ACC112 (cell line): Measurements from ENCODE around the gene MYD88.

ENCODE experiments used
- H2AFZ ChIP-seq: fragments of 200-600 bp; sonication (generic); one replicate; pipeline ENCODE4 v1.6.0; 2017; ENCODE audit warnings: antibody characterized with exemption, low read length; ENCODE audit not compliant: unreplicated experiment
- H3K27ac ChIP-seq: fragments of 200-600 bp; sonication (generic); 2 replicates; pipeline ENCODE4 v1.5.1; 2014; ENCODE audit warnings: low read depth, mild to moderate bottlenecking, antibody characterized with exemption, low read length, moderate library complexity
- H3K27me3 ChIP-seq: fragments of 200-600 bp; sonication (generic); 2 replicates; pipeline ENCODE4 v1.6.1; 2014; ENCODE audit warnings: mild to moderate bottlenecking, antibody characterized with exemption, low read length, moderate library complexity, mixed read lengths; ENCODE audit not compliant: insufficient read depth
- H3K36me3 ChIP-seq: fragments of 200-600 bp; sonication (generic); 2 replicates; pipeline ENCODE4 v1.6.1; 2016; ENCODE audit warnings: mild to moderate bottlenecking, antibody characterized with exemption, low read length, moderate library complexity, mixed read lengths; ENCODE audit not compliant: insufficient read depth
- H3K4me1 ChIP-seq: fragments of 200-600 bp; sonication (generic); one replicate; pipeline ENCODE4 v1.6.1; 2016; ENCODE audit warnings: low read length, mixed read lengths; ENCODE audit not compliant: insufficient read depth, unreplicated experiment, control insufficient read depth
- H3K4me3 ChIP-seq: fragments of 200-600 bp; sonication (generic); 2 replicates; pipeline ENCODE4 v1.5.1; 2014; ENCODE audit warnings: mild to moderate bottlenecking, low read depth, low read length
- H3K79me2 ChIP-seq: fragments of 200-600 bp; sonication (generic); one replicate; pipeline ENCODE4 v1.6.0; 2016; ENCODE audit warnings: low read length; ENCODE audit not compliant: control insufficient read depth, unreplicated experiment, insufficient read depth

Gene MYD88

DNA sequence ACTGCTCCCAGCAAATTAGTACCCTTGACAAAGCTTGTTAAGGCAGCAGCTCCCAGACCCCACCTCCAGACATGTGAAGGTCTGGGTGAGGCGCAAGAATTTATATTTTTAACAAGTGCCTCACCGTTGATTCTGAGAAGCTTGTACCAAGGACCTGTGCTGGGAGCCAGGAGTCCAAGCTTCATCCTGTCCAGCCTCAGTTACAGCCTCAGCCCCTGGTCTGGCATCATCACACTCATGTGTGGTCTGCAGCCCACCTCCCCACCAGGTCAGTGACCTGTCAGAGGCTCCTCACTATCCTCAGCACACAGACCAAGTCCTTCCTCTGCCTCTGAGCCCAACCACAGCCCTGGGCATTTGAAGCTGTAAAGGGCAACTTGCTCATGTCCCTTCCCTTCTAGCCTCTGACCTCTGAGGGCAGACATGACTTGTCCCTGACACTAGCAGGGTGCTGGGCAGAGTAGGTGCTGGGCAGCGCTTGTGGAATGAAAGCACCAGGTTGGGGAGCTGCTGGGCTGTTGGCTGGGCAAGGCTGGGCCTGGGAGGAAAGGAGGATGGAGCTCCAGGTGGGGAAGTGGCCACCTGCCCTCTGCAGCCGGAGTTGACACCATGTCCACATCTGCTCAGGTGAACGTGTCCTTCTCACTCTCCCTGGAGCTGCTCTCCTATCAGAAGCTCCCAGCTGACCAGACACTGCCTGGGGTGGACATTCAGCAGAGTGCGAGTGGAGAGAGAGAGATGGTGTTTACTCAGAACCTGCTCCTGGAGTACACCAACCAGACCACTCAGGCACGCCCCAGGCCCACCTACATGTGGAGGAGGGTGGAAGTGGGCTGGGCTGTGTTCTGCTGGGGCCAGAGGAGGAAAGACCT is 18.4 kb upstream of the MYD88 start:
- H2AFZ ChIP-seq = no peak overlapping the region
- H3K27me3 ChIP-seq = no peaks in the 10 kb centered on the region
- H3K4me1 ChIP-seq = no peaks in the 10 kb centered on the region
- no peak overlapping the region for H3K27ac ChIP-seq
- H3K79me2 ChIP-seq = no peaks in the 10 kb centered on the region
- H3K36me3 ChIP-seq = peaks cover 4% of the 10 kb centered on the region; the same call in 1 of the 2 replicates
- H3K4me3 ChIP-seq = no peak overlapping the region

DNA sequence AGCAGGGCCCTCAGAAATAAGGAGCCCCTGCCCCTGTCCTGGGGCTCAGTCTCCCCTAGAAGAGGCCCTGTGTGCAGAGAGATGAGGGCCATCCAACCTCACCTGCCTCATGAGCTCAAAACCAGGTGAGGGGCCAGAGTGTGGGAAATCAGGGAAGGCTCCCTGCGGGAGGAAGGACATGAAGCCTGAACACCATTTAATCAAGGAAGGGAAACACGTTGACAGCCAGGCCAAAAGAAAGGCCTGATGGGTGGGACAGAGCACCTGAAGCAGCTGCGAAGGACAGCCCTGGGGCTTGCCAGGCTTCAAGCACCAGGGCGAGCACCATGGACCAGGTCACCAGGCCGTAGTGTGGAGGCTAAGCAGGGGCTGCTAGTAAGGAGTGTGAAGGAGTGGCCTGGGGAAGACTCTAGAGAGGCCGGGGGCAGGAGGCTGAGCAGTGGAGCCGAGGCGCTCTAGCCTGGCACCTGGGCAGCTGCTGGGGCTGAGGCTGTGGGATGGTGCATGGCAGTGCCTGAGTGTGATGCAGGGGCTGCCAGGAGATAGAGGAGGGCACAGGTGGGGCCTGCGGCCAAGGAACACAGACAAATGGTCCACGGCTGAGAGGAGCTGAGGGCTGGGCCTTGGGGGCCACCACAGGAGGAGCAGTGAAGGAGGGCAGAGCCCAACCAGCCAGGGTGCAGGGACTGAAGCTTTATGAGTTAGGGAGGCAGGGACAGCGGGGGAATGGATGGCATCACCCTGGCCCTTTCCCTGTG is 17.6 kb upstream of the MYD88 start:
- H3K4me1 ChIP-seq = no peaks in the 10 kb centered on the region
- H3K36me3 ChIP-seq = peaks cover 4% of the 10 kb centered on the region; the same call in 1 of the 2 replicates
- H3K27me3 ChIP-seq = no peaks in the 10 kb centered on the region
- no peak overlapping the region for H3K4me3 ChIP-seq
- no peak overlapping the region for H3K27ac ChIP-seq
- no peak overlapping the region for H2AFZ ChIP-seq
- no peaks in the 10 kb centered on the region for H3K79me2 ChIP-seq

DNA sequence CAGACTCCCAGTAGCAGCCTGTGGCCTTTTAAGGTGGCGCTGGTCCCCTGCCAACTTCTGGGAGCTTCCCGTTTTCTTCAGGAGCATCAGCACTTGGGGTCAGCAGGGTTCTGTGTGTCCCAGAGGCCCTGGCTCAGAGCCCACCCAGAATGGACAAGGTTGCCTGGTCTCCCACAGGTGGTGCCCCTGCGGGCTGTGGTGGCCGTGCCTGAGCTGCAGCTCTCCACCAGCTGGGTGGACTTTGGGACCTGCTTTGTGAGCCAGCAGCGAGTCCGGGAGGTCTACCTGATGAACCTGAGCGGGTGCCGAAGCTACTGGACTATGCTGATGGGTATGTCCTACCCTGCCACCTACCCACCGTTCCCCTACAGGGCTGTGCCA is 17.0 kb upstream of the MYD88 start:
- no peaks in the 10 kb centered on the region for H3K79me2 ChIP-seq
- H3K27me3 ChIP-seq = no peaks in the 10 kb centered on the region
- H2AFZ ChIP-seq = no peak overlapping the region
- H3K36me3 ChIP-seq = peaks cover 4% of the 10 kb centered on the region; the same call in 1 of the 2 replicates
- H3K4me3 ChIP-seq = no peak overlapping the region
- H3K27ac ChIP-seq = no peak overlapping the region
- no peaks in the 10 kb centered on the region for H3K4me1 ChIP-seq

DNA sequence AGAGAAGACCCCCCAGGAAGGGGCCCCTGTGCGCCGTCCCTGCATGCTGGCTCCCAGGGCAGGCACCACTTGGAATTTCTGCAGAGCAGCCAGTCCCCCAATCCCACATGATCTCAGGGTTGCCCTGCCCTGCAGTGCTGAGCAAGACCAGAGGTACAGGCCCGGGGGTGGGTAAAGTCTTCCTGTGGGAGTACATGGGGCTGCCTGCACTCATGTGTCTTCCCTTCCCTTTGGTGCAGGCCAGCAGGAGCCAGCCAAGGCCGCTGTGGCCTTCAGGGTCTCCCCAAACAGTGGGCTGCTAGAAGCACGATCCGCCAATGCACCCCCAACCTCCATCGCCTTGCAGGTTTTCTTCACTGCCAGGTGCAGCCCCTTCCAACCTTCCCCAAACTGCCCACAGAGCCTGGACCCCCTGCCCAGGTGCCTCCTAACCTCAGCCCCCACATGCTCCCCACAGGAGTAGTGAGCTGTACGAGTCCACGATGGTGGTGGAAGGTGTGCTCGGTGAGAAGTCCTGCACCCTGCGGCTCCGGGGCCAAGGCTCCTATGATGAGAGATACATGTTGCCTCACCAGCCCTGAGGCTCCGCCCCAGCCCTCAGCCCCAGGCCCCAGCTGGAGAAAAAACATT is 16.5 kb upstream of the MYD88 start:
- H3K36me3 ChIP-seq = peaks cover 4% of the 10 kb centered on the region; the same call in 1 of the 2 replicates

DNA sequence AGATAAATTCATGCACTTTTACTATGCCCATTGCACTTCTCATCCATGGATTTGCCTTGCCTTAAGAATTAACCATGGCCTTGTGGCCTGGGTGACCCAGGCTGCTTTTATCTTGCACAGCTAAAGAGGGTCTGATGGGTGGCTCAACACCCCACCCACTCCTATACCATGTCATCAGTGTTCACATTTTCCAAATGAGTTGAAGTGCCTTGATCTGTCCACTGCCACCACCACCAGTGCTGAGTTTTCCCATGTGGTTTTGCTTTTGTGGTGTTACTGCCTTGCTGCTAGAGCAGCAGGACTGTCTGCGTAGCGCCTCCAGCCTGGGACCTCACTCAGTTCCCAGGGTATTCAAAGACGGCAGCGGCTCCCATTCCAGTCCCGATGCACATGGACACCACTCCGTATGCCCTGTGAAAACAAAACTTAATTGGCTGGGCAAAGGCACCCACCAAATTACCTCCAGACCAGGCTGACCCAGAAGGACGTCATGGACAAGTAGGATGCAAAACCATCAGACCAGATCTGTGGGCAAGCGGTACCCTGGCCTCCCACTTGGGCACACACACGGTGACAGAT is 15.7 kb upstream of the MYD88 start:
- Histone ChIP-seq H3K27me3 (no peaks in the 10 kb centered on the region), H3K4me3 (no peak overlapping the region), H3K27ac (no peak overlapping the region), H3K36me3 (peaks cover 4% of the 10 kb centered on the region; the same call in 1 of the 2 replicates), H3K79me2 (no peaks in the 10 kb centered on the region), H2AFZ (no peak overlapping the region), H3K4me1 (no peaks in the 10 kb centered on the region)

More for the DNA sequence above, 16.5 kb upstream of the MYD88 start:
- Histone ChIP-seq H3K27me3 (no peaks in the 10 kb centered on the region), H3K4me3 (no peak overlapping the region), H2AFZ (no peak overlapping the region), H3K4me1 (no peaks in the 10 kb centered on the region), H3K27ac (no peak overlapping the region), H3K79me2 (no peaks in the 10 kb centered on the region)

DNA sequence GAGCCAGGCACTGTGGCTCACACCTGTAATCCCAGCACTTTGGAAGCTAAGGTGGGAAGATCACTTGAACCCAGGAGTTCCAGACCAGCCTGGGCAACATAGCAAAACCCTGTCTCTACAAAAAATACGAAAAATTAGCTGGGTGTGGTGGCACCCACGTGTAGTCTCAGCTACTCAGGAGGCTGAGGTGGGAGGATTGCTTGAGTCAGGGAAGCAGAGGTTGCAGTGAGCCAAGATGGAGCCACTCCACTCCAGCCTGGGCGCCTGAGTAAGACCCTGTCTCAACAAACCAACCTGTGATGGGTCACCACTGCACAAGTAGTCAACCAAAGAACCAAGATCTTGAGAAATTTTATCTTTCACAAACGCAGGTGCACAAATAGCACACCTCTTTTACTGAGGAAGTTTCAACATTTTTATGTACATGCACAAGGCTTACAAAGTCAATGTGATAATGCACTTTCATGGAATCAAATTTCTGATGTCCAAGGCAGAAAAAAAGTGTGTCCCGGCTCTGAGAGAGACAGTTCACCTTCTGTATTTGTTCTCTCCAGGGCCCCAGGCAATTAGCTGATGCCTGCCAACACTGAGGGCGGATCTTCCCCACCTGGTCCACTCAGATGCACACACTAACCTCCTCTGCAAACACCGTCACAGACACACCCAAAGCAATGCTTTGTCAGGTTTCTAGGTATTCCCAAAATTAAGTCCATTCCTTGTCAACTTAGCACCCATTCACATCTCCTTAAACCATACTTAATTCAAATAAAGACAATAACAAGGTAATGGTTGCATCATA is 13.9 kb upstream of the MYD88 start:
- H3K79me2 ChIP-seq = no peaks in the 10 kb centered on the region
- H3K36me3 ChIP-seq = peaks cover 12% of the 10 kb centered on the region; the same call in 1 of the 2 replicates
- H3K27ac ChIP-seq = no peak overlapping the region

DNA sequence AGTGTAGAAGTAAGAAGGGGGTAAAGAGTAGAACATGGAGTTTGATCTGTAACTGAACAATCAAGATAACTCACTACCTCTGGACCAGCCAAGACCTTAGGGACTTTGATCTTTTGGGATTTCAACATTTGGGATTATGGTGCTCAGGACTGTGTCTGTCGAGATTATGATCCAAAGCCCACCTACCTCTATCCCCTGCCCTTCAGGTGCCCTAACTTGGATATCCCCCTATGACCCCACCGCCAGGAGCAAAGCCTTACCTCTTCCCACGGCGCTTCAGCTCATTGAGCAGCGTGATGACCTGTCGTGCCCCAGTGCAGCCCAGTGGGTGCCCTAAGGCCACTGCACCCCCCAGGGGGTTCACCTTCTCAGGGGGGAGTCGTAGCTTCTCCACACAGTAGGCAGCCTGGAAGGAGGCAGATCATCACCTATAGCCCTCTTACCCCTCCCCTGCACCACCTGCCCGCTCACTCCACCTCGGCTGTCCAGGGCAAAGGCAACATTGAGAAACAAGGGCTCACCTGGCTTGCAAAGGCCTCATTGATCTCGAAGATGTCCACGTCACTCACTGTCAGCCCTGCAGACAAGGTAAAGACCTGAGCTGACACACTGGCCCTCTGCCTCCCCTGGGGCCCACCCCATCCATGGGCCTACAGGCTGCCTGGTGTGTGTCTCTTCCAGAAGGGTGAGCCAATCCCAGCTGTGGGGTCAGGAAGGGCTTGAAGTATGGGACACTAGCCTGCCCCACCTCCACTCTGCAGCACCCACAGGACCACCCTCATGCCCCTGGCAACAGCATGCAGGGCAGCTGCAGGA is 12.9 kb upstream of the MYD88 start:
- Histone ChIP-seq H3K36me3 (peaks cover 12% of the 10 kb centered on the region; the same call in 1 of the 2 replicates), H3K27me3 (no peaks in the 10 kb centered on the region), H3K4me3 (no peak overlapping the region), H3K4me1 (no peaks in the 10 kb centered on the region), H3K79me2 (no peaks in the 10 kb centered on the region), H3K27ac (no peak overlapping the region), H2AFZ (no peak overlapping the region)

More for the DNA sequence above, 13.9 kb upstream of the MYD88 start:
- Histone ChIP-seq H3K27me3 (no peaks in the 10 kb centered on the region), H2AFZ (no peak overlapping the region), H3K4me1 (no peaks in the 10 kb centered on the region), H3K4me3 (no peak overlapping the region)

DNA sequence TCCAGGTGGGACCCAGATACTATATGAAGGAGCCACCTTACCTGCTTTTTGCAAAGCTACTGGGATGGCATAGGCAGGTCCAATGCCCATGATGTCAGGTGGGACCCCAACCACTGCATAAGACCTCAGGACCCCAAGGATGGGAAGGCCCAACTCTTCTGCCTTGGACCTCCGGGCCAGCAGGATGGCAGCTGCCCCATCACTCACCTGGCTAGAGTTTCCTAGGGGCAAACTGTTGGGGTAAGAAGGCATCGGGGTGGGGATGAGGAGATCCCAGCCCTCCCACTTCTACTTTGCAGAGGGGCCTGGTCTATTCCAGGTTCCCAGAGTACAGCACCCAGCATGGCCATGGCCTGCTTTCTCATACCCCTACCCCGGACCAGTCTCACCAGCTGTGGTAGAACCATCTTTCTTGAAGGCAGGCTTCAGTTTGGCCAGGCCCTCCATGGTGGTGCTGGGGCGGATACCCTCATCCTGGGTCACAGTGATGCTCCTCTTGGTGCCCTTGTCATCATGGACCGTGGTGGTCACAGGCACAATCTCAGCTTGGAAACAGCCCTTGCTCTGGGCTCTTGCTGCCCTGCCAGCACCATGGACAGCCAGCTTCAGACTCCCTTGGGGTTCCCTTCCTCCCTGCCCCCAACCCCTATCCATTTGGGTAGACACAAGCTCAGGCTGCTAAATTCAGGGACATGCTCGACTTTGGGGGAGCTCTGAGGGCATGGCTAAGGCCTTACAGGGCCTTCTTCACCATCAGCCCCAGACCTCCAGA is 12.2 kb upstream of the MYD88 start:
- Histone ChIP-seq H3K36me3 (peaks cover 17% of the 10 kb centered on the region; the same call in 1 of the 2 replicates), H3K4me3 (no peak overlapping the region), H3K27me3 (no peaks in the 10 kb centered on the region), H3K4me1 (no peaks in the 10 kb centered on the region), H2AFZ (no peak overlapping the region), H3K79me2 (peaks cover 3% of the 10 kb centered on the region), H3K27ac (no peak overlapping the region)
